Adrenal gland (tissue), 5 donors: ENCODE results near the gene NELFE.

Experiments used
- POLR2A ChIP-seq, 2 donors: fragments of 450-650 bp; IDR thresholded peaks; one replicate each; pipeline ENCODE4 v1.6.1; 2017; ENCODE audit warnings: antibody characterized with exemption in 2 of 2, mild to moderate bottlenecking in 2 of 2, moderate library complexity in 1 of 2
- TF ChIP-seq, protein P1 (sequence below), 6 experiments: fragments of 450-650 bp in 4 of 6; fragments of 200-600 bp in 2 of 6; sonication (generic) in 1 of 6; IDR thresholded peaks; 1 replicate in 5 of 6; 2 replicates in 1 of 6; pipeline versions ENCODE4 v1.5.1 to v1.8.0; 2016 to 2021; ENCODE audit warnings: antibody characterized with exemption in 6 of 6, mild to moderate bottlenecking in 2 of 6, moderate library complexity in 1 of 6
- donor health status: DM: no; HTN: no; CAD: no.

DNA sequence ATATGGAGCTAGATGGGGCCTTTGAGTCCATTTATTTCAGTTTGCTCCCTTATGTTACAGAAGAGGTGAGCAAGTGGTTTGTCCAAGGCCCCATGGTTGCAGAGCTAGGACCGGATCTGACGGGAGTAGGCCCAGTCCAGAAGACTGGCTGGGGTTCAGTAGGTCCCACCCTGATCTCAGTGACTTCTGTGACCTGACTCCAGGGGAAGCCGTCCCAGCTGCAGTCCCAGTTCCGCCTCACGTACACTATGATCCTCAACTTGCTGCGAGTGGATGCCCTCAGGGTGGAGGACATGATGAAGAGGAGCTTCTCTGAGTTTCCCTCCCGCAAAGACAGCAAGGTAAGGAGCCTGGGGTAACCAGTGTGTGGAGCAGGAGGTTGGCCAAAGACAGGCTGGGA is 7.7 kb upstream of the NELFE start:
- TF ChIP-seq, protein P1, sequence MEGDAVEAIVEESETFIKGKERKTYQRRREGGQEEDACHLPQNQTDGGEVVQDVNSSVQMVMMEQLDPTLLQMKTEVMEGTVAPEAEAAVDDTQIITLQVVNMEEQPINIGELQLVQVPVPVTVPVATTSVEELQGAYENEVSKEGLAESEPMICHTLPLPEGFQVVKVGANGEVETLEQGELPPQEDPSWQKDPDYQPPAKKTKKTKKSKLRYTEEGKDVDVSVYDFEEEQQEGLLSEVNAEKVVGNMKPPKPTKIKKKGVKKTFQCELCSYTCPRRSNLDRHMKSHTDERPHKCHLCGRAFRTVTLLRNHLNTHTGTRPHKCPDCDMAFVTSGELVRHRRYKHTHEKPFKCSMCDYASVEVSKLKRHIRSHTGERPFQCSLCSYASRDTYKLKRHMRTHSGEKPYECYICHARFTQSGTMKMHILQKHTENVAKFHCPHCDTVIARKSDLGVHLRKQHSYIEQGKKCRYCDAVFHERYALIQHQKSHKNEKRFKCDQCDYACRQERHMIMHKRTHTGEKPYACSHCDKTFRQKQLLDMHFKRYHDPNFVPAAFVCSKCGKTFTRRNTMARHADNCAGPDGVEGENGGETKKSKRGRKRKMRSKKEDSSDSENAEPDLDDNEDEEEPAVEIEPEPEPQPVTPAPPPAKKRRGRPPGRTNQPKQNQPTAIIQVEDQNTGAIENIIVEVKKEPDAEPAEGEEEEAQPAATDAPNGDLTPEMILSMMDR (IDR thresholded peaks at IDR 0.05), result no peak
- no peak for TF ChIP-seq POLR2A (IDR thresholded peaks at IDR 0.05)
